Measurements from ENCODE around the gene DNMT3A. TPM values are rescaled to one million over a fixed set of nuclear protein-coding genes. Genes with fewer than 3 reads are reported as not detected.

DNMT3A gene
- total RNA-seq, 1 experiment from 2014 or later: 8.0 TPM

DNA sequence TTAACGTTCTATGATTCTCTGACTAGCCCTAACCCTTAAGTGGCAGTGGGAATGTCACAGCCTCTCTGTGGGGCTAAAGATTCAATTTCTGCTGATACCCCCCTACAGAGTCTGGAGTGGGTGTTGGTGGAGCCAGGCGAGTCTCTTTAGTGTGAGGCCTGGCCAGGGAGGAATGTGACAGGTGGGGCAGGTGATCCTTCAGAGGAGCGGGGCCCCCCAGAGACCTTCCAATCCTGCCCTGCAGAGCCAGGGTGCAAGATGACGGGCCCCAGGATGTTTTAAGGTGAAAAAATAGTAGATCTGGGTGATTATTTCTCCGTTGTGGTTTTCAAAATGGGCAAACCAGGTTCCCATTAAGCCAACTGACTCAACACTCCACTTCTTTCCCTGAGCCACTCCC, 28.2 kb upstream of the DNMT3A start:
- TF ChIP-seq, protein P1, sequence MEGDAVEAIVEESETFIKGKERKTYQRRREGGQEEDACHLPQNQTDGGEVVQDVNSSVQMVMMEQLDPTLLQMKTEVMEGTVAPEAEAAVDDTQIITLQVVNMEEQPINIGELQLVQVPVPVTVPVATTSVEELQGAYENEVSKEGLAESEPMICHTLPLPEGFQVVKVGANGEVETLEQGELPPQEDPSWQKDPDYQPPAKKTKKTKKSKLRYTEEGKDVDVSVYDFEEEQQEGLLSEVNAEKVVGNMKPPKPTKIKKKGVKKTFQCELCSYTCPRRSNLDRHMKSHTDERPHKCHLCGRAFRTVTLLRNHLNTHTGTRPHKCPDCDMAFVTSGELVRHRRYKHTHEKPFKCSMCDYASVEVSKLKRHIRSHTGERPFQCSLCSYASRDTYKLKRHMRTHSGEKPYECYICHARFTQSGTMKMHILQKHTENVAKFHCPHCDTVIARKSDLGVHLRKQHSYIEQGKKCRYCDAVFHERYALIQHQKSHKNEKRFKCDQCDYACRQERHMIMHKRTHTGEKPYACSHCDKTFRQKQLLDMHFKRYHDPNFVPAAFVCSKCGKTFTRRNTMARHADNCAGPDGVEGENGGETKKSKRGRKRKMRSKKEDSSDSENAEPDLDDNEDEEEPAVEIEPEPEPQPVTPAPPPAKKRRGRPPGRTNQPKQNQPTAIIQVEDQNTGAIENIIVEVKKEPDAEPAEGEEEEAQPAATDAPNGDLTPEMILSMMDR (IDR thresholded peaks at IDR 0.05; ENCODE audit: unreplicated experiment): no peak
- POLR2A ChIA-PET: no interaction called here
- H3K4me1 Mint-ChIP-seq (ENCODE audit: insufficient read depth, unreplicated experiment): no peaks in the 10 kb centered on the region
- H3K4me3 Mint-ChIP-seq (ENCODE audit: unreplicated experiment): no peak overlapping the region
- H3K27me3 Mint-ChIP-seq (ENCODE audit: insufficient read depth, unreplicated experiment): no peaks in the 10 kb centered on the region
- no peak for DNase-seq (ENCODE audit: unreplicated experiment)
- no peaks in the 10 kb centered on the region for H3K9me3 Mint-ChIP-seq (ENCODE audit: unreplicated experiment)
- BruUV-seq (replicated peaks): no TSS peak
- CTCF ChIA-PET: interaction anchor here (0.6 kb wide), 1 partner anchor 1483 kb away, joined by 3 read pairs; no protein-coding TSS in a partner anchor
- H3K36me3 Mint-ChIP-seq (ENCODE audit: insufficient read depth, unreplicated experiment): no peaks in the 10 kb centered on the region
- intact Hi-C loops (cut with micrococcal nuclease): no loop called here
- H3K27ac Mint-ChIP-seq (ENCODE audit: low read depth, unreplicated experiment): no peak overlapping the region

- no peak for DNase-seq (ENCODE audit: unreplicated experiment)
- POLR2A ChIA-PET: interaction anchor here (0.5 kb wide), 1 partner anchor 31 kb away, joined by 3 read pairs; no protein-coding TSS in a partner anchor
- H3K9me3 Mint-ChIP-seq (ENCODE audit: unreplicated experiment): no peaks in the 10 kb centered on the region
- no peak overlapping the region for H3K4me3 Mint-ChIP-seq (ENCODE audit: unreplicated experiment)
- BruUV-seq (replicated peaks): no TSS peak
- intact Hi-C loops (cut with micrococcal nuclease): no loop called here
- no peak overlapping the region for H3K27ac Mint-ChIP-seq (ENCODE audit: low read depth, unreplicated experiment)
- no peaks in the 10 kb centered on the region for H3K36me3 Mint-ChIP-seq (ENCODE audit: insufficient read depth, unreplicated experiment)
- peaks cover 3% of the 10 kb centered on the region for H3K27me3 Mint-ChIP-seq (ENCODE audit: insufficient read depth, unreplicated experiment)
- CTCF ChIA-PET: interaction anchor here (1.0 kb wide), 1 partner anchor 8 kb away, joined by 3 read pairs; no protein-coding TSS in a partner anchor
- H3K4me1 Mint-ChIP-seq (ENCODE audit: insufficient read depth, unreplicated experiment): no peaks in the 10 kb centered on the region
- TF ChIP-seq, protein P1 (IDR thresholded peaks at IDR 0.05; ENCODE audit: unreplicated experiment): no peak
Observed at GRCh38 chr2:25369439-25369838, 27.7 kb upstream of the DNMT3A start.

- CTCF ChIA-PET: interaction anchor here (0.6 to 1.0 kb wide), 2 partner anchors 8 to 171 kb away, joined by 3 read pairs; no protein-coding TSS in a partner anchor
- no peaks in the 10 kb centered on the region for H3K4me1 Mint-ChIP-seq (ENCODE audit: insufficient read depth, unreplicated experiment)
Observed at GRCh38 chr2:25368660-25369059, 26.9 kb upstream of the DNMT3A start.

GRCh38 chr2:25367296-25367695, 25.6 kb upstream of the DNMT3A start:
- no TSS peak for BruUV-seq (replicated peaks)
- ChIA-PET POLR2A (no interaction called here), CTCF (interaction anchor here (0.6 to 4.9 kb wide), 2 partner anchors 9 to 20 kb away, joined by 5 to 25 read pairs; no protein-coding TSS in a partner anchor)
- H3K27me3 Mint-ChIP-seq (ENCODE audit: insufficient read depth, unreplicated experiment): peaks cover 10% of the 10 kb centered on the region
- intact Hi-C loops (cut with micrococcal nuclease): no loop called here
- no peak overlapping the region for H3K27ac Mint-ChIP-seq (ENCODE audit: low read depth, unreplicated experiment)
- TF ChIP-seq, protein P1 (IDR thresholded peaks at IDR 0.05; ENCODE audit: unreplicated experiment): no peak
- no peak overlapping the region for H3K4me3 Mint-ChIP-seq (ENCODE audit: unreplicated experiment)
- DNase-seq (ENCODE audit: unreplicated experiment): no peak
- no peaks in the 10 kb centered on the region for H3K9me3 Mint-ChIP-seq (ENCODE audit: unreplicated experiment)
- H3K4me1 Mint-ChIP-seq (ENCODE audit: insufficient read depth, unreplicated experiment): no peaks in the 10 kb centered on the region
- H3K36me3 Mint-ChIP-seq (ENCODE audit: insufficient read depth, unreplicated experiment): no peaks in the 10 kb centered on the region

More at GRCh38 chr2:25368660-25369059, 26.9 kb upstream of the DNMT3A start:
- no peaks in the 10 kb centered on the region for H3K36me3 Mint-ChIP-seq (ENCODE audit: insufficient read depth, unreplicated experiment)
- TF ChIP-seq, protein P1 (IDR thresholded peaks at IDR 0.05; ENCODE audit: unreplicated experiment): no peak
- H3K27ac Mint-ChIP-seq (ENCODE audit: low read depth, unreplicated experiment): no peak overlapping the region
- H3K27me3 Mint-ChIP-seq (ENCODE audit: insufficient read depth, unreplicated experiment): peaks cover 10% of the 10 kb centered on the region
- DNase-seq (ENCODE audit: unreplicated experiment): no peak
- H3K9me3 Mint-ChIP-seq (ENCODE audit: unreplicated experiment): no peaks in the 10 kb centered on the region
- POLR2A ChIA-PET: interaction anchor here (0.5 to 0.6 kb wide), 2 partner anchors 30 to 409 kb away, joined by 3 read pairs; no protein-coding TSS in a partner anchor
- intact Hi-C loops (cut with micrococcal nuclease): no loop called here
- no TSS peak for BruUV-seq (replicated peaks)
- H3K4me3 Mint-ChIP-seq (ENCODE audit: unreplicated experiment): no peak overlapping the region
